ENCODE results near the gene CADM3.

Gene CADM3

DNA sequence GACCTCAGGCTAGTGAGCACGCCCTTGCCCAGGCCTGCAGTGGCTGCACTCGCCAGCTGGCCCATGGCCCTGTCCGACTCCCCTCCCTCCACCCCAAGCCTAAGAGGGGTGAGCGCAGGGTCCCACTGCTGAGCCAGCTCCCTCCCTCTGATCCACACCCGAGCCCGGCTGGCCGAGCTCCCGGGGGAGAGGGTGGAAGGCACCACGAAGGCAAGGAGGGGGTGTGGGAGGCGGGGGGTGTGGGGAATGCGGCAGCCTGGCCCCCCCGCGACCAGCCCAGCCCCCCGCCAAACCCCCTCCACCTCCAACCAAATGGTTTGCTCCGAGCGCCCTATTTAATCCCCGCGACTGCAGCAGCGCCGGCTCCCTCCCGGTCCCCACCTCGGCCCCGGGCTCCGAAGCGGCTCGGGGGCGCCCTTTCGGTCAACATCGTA is at the start of gene CADM3:
Gene CADM3, plus strand, starts transcription at position 362 of the 434 bp plus-strand sequence. CDS start 151 bp downstream, outside the sequence.
- no peak for DNase-seq (ENCODE audit: low read depth in 4 of 4, low spot score in 1 of 4)

- no peak for DNase-seq (ENCODE audit: low read depth in 4 of 4, low spot score in 1 of 4)
Measured at GRCh38 chr1:159122005-159122621, 49.3 kb upstream of the CADM3 start.

GRCh38 chr1:159123587-159123986 is 47.8 kb upstream of the CADM3 start:
- DNase-seq (ENCODE audit: low read depth in 4 of 4, low spot score in 1 of 4): no peak

- peak; percentile 52 to 63 (median 56) for DNase-seq (ENCODE audit: low read depth in 4 of 4, low spot score in 1 of 4)
Measured at GRCh38 chr1:159132271-159132881, 39.0 kb upstream of the CADM3 start.

- no peak for DNase-seq (ENCODE audit: low read depth in 4 of 4, low spot score in 1 of 4)
Measured at GRCh38 chr1:159140474-159140873, 30.9 kb upstream of the CADM3 start.

GRCh38 chr1:159141584-159142390 is 29.6 kb upstream of the CADM3 start:
- no peak for DNase-seq (ENCODE audit: low read depth in 4 of 4, low spot score in 1 of 4)

- DNase-seq (ENCODE audit: low read depth in 4 of 4, low spot score in 1 of 4): no peak
Measured at GRCh38 chr1:159142391-159142663, 29.1 kb upstream of the CADM3 start.

DNA sequence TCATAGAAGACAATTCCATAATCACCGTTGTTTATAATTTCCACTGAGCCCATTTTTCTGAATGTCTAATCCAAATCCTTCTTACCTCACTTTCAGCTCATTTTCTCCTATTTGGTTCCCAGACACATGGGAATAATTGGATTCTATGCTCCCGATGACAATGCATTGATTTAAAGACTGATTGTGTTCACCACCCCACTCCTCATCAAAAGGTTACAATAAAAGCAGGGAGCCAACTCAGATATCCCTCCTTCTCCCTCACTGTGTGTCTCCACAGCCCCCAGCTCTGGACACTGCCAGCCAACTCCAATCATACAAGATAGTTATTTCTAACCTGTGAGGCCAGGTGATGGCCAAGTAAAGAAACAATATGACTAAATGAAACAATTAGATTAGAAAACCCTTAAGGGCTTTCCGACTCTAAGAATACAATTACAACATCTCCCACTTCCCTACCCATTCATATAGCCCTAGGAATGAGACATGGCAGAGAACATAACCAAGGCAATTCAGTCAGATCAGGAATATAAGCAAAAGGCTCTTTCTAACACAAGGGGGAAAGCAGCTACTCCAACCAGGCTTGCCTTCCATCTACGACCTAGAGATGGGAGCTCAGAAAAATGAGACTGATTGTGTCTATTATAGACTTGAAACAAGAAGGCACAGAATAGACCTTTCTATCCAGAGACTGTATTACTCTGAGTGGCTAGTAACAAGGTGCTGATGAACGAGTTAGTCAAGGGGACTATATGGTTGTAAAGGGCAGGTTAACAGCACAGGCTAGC is 28.5 kb upstream of the CADM3 start:
- DNase-seq (ENCODE audit: low read depth in 4 of 4, low spot score in 1 of 4): no peak

DNA sequence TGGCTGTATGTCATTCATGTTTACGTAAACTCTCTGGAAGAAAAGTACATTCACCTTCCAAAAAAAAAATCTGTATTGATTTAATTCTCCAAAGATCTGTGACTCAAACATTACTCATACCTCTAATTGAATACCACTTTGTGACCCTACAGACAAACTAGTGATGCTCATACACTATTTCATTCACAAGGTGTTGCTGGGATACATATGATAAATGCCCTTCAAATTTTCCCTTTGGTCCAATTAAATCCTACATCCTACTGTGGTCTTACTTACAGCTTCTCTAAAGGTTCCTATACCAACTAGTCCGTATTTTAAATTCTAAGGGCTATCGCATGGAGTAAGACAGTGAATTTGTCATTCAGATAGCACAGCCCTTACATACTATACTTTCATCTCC is 26.8 kb upstream of the CADM3 start:
- DNase-seq (ENCODE audit: low read depth in 4 of 4, low spot score in 1 of 4): no peak

DNA sequence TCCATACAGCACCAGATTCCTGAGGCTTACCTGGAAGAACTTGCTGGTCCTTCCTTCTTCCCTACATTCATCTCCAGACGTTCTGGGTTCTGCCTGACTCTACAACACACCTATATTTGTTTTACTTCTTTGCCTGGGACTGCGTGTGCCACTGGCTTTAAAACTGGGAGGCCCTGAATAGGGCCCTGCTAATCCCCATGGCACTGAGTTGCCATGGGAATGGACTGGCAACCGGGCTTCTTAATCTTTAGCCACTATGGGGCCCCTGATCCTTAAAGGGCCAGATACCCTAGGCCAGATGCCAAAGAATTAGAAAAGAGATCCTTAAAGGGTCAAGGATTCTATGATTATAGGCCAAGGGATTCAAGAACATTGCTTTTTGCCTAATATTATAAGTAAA is 24.4 kb upstream of the CADM3 start:
- DNase-seq (ENCODE audit: low read depth in 4 of 4, low spot score in 1 of 4): no peak

DNA sequence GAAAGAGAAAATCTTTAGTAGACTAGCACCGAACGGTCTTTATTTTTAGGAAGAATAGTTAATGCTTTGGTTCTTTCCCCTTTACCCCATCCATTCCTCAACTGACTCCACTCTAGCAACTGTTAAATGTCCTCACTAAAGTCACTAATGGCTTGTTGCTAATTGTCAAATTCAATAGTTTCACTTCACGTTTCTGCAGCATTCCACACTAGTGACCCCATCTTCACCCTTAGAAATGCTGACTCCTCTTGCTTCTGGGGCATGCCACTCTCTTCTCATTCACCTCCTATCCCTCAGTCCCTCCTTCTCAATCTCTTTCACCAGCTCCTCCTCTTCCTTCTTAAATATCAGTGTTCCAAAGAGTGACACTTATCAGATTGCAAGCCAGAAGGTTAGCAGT is 19.4 kb upstream of the CADM3 start:
- no peak for DNase-seq (ENCODE audit: low read depth in 4 of 4, low spot score in 1 of 4)

DNA sequence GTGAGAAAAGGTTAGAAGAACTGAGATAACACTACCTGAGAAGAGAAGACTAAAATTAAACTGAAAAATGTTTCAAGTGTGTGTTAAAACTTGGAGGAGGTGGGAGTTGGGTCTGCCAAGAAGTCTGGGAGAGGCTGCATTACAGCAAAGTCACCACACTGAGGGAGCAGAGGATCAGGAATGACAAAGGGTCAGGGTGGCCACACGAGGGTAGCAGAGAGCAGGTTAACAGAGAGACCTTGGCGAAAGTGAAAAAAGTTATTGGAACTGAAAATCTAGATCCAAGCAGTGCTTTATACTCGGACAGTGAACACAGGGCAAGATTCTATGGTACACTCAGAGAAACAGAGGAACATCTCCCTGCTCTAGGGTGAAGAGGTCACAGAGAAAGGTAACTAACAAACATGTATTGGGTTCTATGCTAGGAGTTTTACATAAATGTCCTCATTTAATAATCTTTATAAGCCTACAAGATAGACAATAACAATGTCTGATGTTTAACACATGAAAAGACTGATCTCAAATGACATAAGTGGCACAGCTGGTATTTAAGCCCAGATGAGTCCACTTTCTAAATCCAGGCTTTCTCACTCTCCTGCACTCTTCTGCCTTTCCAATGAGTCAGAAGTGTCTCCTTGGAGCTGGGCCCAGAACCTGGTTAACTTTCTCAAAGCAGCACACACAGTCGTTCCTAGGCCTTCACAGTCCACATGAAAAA is 10.3 kb upstream of the CADM3 start:
- peak; percentile 26 to 49 (median 44) for DNase-seq (ENCODE audit: low read depth in 4 of 4, low spot score in 1 of 4)

GRCh38 chr1:159161719-159162026 is 9.7 kb upstream of the CADM3 start:
- DNase-seq (ENCODE audit: low read depth in 4 of 4, low spot score in 1 of 4): no peak

GRCh38 chr1:159162516-159163265 is 8.7 kb upstream of the CADM3 start:
- no peak for DNase-seq (ENCODE audit: low read depth in 4 of 4, low spot score in 1 of 4)

DNA sequence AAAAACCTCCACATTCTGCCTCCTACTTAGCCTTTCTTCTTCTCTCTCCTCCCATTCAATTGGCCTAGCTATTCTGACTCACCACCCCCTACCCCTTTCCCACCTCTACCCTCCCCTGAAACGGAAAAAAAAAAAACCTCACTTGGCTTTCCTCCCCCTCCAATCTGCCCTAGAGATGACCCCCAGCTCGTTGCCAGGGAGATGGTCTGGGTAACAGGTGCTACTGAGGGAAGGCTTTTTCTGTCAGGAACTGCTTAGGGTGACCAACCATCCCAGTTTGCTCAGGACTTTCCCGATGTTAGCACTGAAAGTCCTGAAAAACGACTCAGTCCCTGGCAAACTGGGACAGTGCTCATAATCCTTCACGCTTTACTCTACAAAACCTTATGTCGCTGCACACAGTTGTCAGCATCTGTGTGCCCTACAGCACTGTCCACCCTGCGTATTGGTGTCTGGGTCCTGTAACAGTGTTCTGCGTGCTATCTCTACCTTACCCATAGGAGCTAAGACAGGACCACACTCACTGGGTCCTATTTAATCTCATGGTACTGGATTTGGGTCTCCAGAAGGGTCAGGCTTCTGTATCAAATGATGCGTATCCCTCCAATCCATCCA is 7.7 kb upstream of the CADM3 start:
- no peak for DNase-seq (ENCODE audit: low read depth in 4 of 4, low spot score in 1 of 4)

- no peak for DNase-seq (ENCODE audit: low read depth in 4 of 4, low spot score in 1 of 4)
Measured at GRCh38 chr1:159168043-159168442, 3.4 kb upstream of the CADM3 start.

GRCh38 chr1:159170639-159171038 is 776 bp upstream of the CADM3 start:
- DNase-seq (ENCODE audit: low read depth in 4 of 4, low spot score in 1 of 4): no peak

DNA sequence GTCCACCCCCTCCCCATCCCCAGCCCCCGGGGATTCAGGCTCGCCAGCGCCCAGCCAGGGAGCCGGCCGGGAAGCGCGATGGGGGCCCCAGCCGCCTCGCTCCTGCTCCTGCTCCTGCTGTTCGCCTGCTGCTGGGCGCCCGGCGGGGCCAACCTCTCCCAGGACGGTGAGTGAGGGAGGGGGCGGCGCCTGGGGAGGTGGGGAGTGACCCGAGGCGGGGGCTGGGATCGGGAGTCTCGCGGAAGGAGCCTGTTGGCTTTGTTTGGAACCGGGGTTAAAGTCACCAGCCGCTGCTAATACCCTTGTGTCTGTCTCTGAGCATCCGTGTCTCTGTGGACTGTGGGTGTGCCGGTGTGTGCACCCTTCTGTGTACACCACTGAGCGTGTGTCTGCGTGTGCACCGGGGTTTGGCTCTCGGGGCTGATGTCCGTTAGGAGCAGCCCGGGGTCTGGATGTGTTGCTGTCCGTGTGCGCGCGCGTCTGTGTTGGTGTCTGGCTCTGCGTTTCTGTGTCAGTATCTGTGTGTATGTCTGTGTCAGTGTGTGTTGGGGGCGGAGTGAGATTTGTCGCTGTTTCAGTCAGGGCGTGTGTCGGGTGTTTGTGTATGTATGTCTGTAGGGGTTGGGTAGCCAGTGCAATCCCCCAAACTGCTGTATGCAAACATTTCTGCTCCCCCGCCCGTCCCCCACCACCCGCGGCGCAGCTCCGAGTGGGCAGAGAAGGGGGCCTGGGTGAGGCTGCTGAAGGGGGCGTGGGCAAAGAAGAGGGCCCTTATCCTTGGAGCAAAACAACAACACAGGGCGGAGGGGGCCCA is 480 bp downstream of the CADM3 start:
- DNase-seq (ENCODE audit: low read depth in 4 of 4, low spot score in 1 of 4): no peak

DNA sequence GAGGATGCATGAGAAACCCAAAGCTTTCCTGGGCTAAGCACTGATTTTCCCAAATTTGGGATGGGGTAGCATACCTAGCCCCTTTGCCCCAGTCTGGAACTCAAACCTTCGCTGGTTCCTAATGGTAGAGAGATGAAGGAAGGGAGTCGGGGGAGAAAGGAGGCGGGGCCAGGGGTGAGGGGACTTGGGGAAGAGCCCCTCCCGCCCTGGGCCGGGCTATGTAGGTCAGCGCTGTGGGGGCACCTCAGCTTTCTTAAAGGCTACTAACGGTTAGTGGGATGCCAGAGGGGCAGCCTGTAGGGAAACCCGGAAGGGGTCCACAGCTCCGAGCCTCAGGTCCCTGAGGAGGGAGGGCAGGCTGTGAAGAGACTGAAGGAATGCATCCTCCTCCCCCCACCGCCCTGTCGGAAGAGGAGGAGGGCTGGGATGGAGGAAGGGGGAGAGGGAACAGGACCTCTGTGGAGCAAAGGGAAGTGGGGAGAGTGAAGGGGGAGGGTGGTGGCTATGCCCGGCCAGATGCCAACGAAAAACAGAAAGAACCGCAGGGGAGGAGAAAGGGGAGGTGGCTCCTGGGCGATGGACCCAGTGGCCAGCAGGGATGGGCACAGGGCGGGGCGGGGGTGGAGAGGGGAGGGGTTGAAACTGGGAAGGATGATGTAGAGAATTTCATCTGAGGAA is 1.3 kb downstream of the CADM3 start:
- no peak for DNase-seq (ENCODE audit: low read depth in 4 of 4, low spot score in 1 of 4)
